Aorta (tissue), 5 donors: ENCODE data around the gene FAF1. TPM values are rescaled to one million over a fixed set of nuclear protein-coding genes. Genes with fewer than 3 reads are reported as not detected.

Experiments used
- ATAC-seq: fragments of 200-7000 bp; cut with Tn5 transposase; one replicate; pipeline ENCODE4 v1.9.1; 2022; ENCODE audit warnings: moderate library complexity; ENCODE audit not compliant: low FRiP score
- DNase-seq, 2 donors: peaks; one replicate each; pipeline ENCODE4 v3.0.0-alpha.2; 2020
- H3K27ac ChIP-seq, 2 donors: one replicate each; pipeline ENCODE4 v1.5.1; 2013; ENCODE audit warnings: low read length in 2 of 2, mild to moderate bottlenecking in 2 of 2, moderate library complexity in 2 of 2, control low read depth in 1 of 2, inconsistent platforms in 1 of 2, low read depth in 1 of 2
- H3K27me3 ChIP-seq, 2 donors: one replicate each; pipeline ENCODE4 v1.6.1; 2013; ENCODE audit warnings: control low read depth in 1 of 2, low read length in 1 of 2, mild to moderate bottlenecking in 1 of 2, moderate library complexity in 1 of 2; ENCODE audit not compliant: insufficient read depth in 2 of 2, control insufficient read depth in 1 of 2
- H3K36me3 ChIP-seq, 2 donors: one replicate each; pipeline ENCODE4 v1.6.1; 2013; ENCODE audit warnings: control low read depth in 1 of 2, low read length in 1 of 2, mild to moderate bottlenecking in 1 of 2; ENCODE audit not compliant: insufficient read depth in 2 of 2, control insufficient read depth in 1 of 2
- H3K4me1 ChIP-seq, 2 donors: one replicate each; pipeline ENCODE4 v1.6.1; 2013; ENCODE audit warnings: low read length in 2 of 2, control low read depth in 1 of 2, mild to moderate bottlenecking in 1 of 2, moderate library complexity in 1 of 2; ENCODE audit not compliant: insufficient read depth in 2 of 2, control insufficient read depth in 1 of 2
- H3K4me3 ChIP-seq, 2 donors: one replicate each; pipeline ENCODE4 v1.5.1; 2013; ENCODE audit warnings: low read length in 2 of 2, control low read depth in 1 of 2, mild to moderate bottlenecking in 1 of 2
- H3K9me3 ChIP-seq: one replicate; pipeline ENCODE4 v1.6.1; 2013; ENCODE audit warnings: mild to moderate bottlenecking, low read length; ENCODE audit not compliant: control insufficient read depth
- WGBS, 2 donors: extraction: QIAGEN DNeasy Blood & Tissue Kit; methylation state at CpG; one replicate each; pipeline ENCODE4 v1.1.7; 2013; 5-methylcytosine and 5-hydroxymethylcytosine counted together
- intact Hi-C, 2 donors: fragments of 100-400 bp; cut with DNase I; formaldehyde crosslinking; loops; one replicate each; pipeline versions ENCODE4 v1.14.2 to v1.15.0; 2022
- polyA plus RNA-seq, 2 donors: library from polyadenylated mRNA; stranded (reverse); fragments of 200-250 nt; gene quantifications; one replicate each; pipeline ENCODE4 v1.2.3, GENCODE V29; 2013
- total RNA-seq, 2 donors: library from RNA; stranded (reverse); fragmentation: NEBNext Ultra II Directional; extraction: Animal tissue kit (Norgen Biotek cat#: 25700); gene quantifications; one replicate each; pipeline ENCODE4 v1.2.1, GENCODE V29; 2021
- donor health status: healthy with polysubstance abuse.
- donor health status: Bipolar disorder and iron deficiency.
- donor health status: DM: no; HTN: no; CAD: no.
- donor health status: DM: no; HTN: no; CAD: no.
- donor health status: DM: yes; HTN: yes; CAD: no.

Gene FAF1
- total and polyA plus RNA-seq, 4 donors = 27.0 to 56.1 (median 43.0) TPM

GRCh38 chr1:50505427-50505826 is 454.6 kb downstream of the FAF1 start:
- peaks cover 2% of the 10 kb centered on the region for H3K9me3 ChIP-seq
- H3K36me3 ChIP-seq = peaks cover 0 to 3% of the 10 kb centered on the region in 2 donors
- H3K4me3 ChIP-seq = no peak overlapping the region
- no peak overlapping the region for H3K27ac ChIP-seq
- intact Hi-C loops = no loop called here
- no peaks in the 10 kb centered on the region for H3K4me1 ChIP-seq
- ATAC-seq (no peak), DNase-seq (no peak)
- no peaks in the 10 kb centered on the region for H3K27me3 ChIP-seq

DNA sequence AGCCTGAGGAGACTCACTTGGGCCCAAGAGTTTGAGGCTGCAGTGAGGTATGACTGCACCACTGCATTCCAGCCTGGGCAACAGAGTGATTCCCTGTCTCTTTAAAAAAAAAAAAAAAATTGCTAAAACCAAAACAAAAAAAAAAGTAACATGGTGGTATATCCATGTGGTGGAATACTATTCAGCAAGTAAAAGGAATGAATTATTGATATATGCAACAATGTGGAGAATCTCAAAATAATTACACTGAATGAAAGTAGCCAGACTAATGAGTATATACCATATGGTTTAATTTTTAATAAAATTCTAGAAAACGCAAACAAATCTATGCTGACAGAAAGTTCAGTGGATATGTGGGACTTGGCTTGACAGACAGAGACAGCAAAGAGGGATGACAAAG is 456.6 kb downstream of the FAF1 start:
- no peak for DNase-seq
- H3K4me3 ChIP-seq = no peak overlapping the region
- 96 to 100% methylated on average over 1 of the region's 1 CpG for WGBS, 2 donors
- peaks cover 0 to 3% of the 10 kb centered on the region in 2 donors for H3K36me3 ChIP-seq
- ATAC-seq = no peak
- intact Hi-C loops = no loop called here
- peaks cover 2% of the 10 kb centered on the region for H3K9me3 ChIP-seq
- H3K27ac ChIP-seq = no peak overlapping the region
- H3K4me1 ChIP-seq = no peaks in the 10 kb centered on the region
- H3K27me3 ChIP-seq = no peaks in the 10 kb centered on the region

DNA sequence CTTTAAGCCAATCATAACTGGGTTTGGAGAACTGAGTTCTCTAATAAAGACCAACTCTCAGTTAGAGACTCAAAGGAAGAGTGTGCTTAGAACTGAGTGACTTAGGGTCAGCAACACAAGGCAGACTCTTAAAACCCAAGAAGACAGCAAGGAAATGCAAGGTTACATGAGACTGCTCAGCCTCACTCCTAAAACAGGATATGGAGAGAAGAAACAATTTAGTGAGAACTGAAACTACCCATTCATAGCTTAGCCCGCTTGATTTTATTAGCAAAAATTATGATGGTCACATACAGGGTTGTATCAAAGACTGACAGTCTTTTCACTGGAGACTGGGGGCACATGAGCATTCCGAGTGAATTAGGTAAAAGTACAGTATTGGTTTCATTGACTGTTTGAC is 457.9 kb downstream of the FAF1 start:
- Histone ChIP-seq H3K36me3 (peaks cover 0 to 3% of the 10 kb centered on the region in 2 donors), H3K4me1 (no peaks in the 10 kb centered on the region), H3K9me3 (peaks cover 2% of the 10 kb centered on the region), H3K4me3 (no peak overlapping the region), H3K27ac (no peak overlapping the region), H3K27me3 (no peaks in the 10 kb centered on the region)
- WGBS, 2 donors = 94% methylated on average over 2 of the region's 2 CpGs
- no peak for ATAC-seq
- no peak for DNase-seq
- intact Hi-C loops = no loop called here

DNA sequence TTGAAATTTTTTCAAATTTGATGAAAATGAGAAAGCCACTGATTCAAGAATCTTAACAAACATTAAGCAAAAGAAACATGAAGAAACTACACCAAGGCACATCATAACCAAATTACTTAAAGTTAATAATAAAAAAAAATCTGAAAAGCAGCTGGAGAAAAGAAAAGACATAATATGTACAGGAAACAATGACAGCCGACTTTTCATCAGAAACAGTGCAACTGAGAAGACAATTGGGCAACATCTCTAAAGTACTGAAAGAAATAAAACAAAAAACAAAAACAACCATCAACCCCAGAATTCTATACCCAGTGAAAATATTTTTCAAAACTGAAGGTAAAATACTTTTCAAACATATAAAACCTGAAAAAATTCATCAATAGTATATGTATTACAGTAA is 463.1 kb downstream of the FAF1 start:
- no peak overlapping the region for H3K27ac ChIP-seq
- no peaks in the 10 kb centered on the region for H3K27me3 ChIP-seq
- H3K4me1 ChIP-seq = no peaks in the 10 kb centered on the region
- H3K9me3 ChIP-seq = no peaks in the 10 kb centered on the region
- intact Hi-C loops = no loop called here
- no peak for DNase-seq
- no peak overlapping the region for H3K4me3 ChIP-seq
- H3K36me3 ChIP-seq = peaks cover 1 to 2% of the 10 kb centered on the region in 2 donors
- 95 to 99% methylated on average over 1 of the region's 1 CpG for WGBS, 2 donors
- no peak for ATAC-seq

DNA sequence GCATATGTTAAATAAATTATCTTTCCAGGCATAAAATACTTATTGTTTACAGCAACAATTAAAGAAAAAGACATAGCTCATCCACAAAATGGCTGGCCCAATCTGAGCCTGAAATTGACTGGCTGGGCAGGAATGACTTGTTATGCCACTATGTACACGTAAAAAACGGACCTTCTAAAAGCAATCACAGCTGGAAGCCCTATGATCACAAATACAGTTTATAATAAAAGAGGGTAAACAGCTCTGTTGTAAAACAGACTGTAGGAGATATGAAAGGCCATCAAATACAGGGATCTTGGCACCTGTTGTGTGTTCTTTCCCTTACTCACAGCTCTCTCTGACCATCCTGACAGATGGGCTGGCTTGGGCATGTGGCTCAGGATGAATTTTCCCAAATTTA is 466.4 kb downstream of the FAF1 start:
- Histone ChIP-seq H3K9me3 (no peaks in the 10 kb centered on the region), H3K4me1 (no peaks in the 10 kb centered on the region), H3K27ac (no peak overlapping the region), H3K36me3 (peaks cover 1 to 2% of the 10 kb centered on the region in 2 donors), H3K27me3 (no peaks in the 10 kb centered on the region), H3K4me3 (no peak overlapping the region)
- ATAC-seq (no peak), DNase-seq (no peak)
- 95 to 97% methylated on average over 2 of the region's 2 CpGs for WGBS, 2 donors
- intact Hi-C loops = no loop called here

GRCh38 chr1:50492142-50492541 is 467.9 kb downstream of the FAF1 start:
- H3K9me3 ChIP-seq = no peaks in the 10 kb centered on the region
- ATAC-seq = no peak
- 95% methylated on average over 1 of the region's 1 CpG for WGBS, 2 donors
- H3K27me3 ChIP-seq = no peaks in the 10 kb centered on the region
- DNase-seq = no peak
- peaks cover 1 to 2% of the 10 kb centered on the region in 2 donors for H3K36me3 ChIP-seq
- intact Hi-C loops = no loop called here
- no peak overlapping the region for H3K27ac ChIP-seq
- H3K4me1 ChIP-seq = no peaks in the 10 kb centered on the region
- no peak overlapping the region for H3K4me3 ChIP-seq

DNA sequence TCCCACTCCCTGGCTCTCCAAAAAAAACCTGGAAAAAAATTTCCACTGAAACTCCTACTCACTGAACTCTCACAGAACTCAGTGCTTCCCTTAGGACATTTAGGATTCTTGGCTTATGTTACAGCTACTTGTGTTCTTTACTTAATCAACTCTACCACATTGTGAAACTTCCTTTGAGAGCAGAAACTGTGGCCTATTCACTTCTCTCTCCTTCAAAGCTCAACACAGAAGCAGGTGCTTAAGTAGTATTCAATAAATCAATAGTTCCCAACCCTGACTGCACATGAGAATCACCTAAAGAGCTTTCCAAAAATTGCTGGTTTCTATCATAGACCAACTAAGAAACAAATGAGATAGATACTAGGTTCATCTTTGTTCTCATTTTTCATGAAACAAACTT is 468.9 kb downstream of the FAF1 start:
- Histone ChIP-seq H3K36me3 (peaks cover 1 to 2% of the 10 kb centered on the region in 2 donors), H3K4me3 (no peak overlapping the region), H3K27me3 (no peaks in the 10 kb centered on the region), H3K27ac (no peak overlapping the region), H3K9me3 (no peaks in the 10 kb centered on the region), H3K4me1 (no peaks in the 10 kb centered on the region)
- ATAC-seq (no peak), DNase-seq (no peak)
- intact Hi-C loops = no loop called here

DNA sequence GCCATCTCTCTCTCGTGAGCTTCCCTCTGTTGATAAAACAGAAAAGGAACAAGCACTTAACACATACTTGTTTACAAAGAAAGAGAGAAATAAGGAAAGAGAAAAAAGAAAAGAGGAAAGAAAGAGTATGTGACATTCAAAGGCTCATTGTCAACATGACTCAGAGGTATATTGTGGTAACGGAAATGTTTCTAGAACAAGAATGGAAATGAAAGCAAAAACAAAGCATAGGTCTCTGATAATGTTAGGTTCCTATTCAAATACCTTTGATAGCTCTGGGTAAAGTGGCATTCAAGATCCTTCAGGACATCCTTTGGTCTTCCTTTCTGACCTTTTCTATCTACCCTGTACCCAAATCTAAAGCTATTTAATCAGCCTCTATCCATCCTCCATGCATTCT is 469.4 kb downstream of the FAF1 start:
- WGBS, 2 donors = 89 to 93% methylated on average over 2 of the region's 2 CpGs
- no peak overlapping the region for H3K4me3 ChIP-seq
- intact Hi-C loops = no loop called here
- DNase-seq = no peak
- no peaks in the 10 kb centered on the region for H3K9me3 ChIP-seq
- no peaks in the 10 kb centered on the region for H3K27me3 ChIP-seq
- H3K4me1 ChIP-seq = no peaks in the 10 kb centered on the region
- ATAC-seq = no peak
- H3K36me3 ChIP-seq = peaks cover 1 to 2% of the 10 kb centered on the region in 2 donors
- no peak overlapping the region for H3K27ac ChIP-seq

- Histone ChIP-seq H3K4me3 (no peak overlapping the region), H3K36me3 (peaks cover 0 to 2% of the 10 kb centered on the region in 2 donors), H3K4me1 (no peaks in the 10 kb centered on the region), H3K27me3 (no peaks in the 10 kb centered on the region), H3K27ac (no peak overlapping the region), H3K9me3 (no peaks in the 10 kb centered on the region)
- no peak for DNase-seq
- 23 to 28% methylated on average over 1 of the region's 1 CpG for WGBS, 2 donors
- no peak for ATAC-seq
- intact Hi-C loops = no loop called here
Measured at GRCh38 chr1:50488876-50489275, 471.2 kb downstream of the FAF1 start.
